KG1 (cell line): ENCODE results near the gene ACOXL.

Source experiments
- DNase-seq: peaks from one replicate; lab custom pipeline; 2025; lab: John Stamatoyannopoulos, UW

Gene ACOXL

GRCh38 chr2:111165084-111165483 lies 432.7 kb downstream of the ACOXL start:
- DNase-seq: no peak

- DNase-seq: no peak
Observed at GRCh38 chr2:111166115-111166514, 433.7 kb downstream of the ACOXL start.

GRCh38 chr2:111167076-111167862 lies 434.9 kb downstream of the ACOXL start:
- no peak for DNase-seq

GRCh38 chr2:111167863-111168162 lies 435.4 kb downstream of the ACOXL start:
- no peak for DNase-seq
